ENCODE measurements around the gene GSKIP.
"Not testable (repeated sequence)": the region's sequence is repeated elsewhere in the genome, so short reads cannot be mapped to it uniquely, and the experiment has no call there.

GSKIP gene

GRCh38 chr14:96362965-96363750, at the start of gene GSKIP, which contains the start of gene ATG2B:
Gene GSKIP, plus strand, starts transcription at chr14:96363526. Its CDS starts 18,722 bp downstream, at chr14:96382248.
Gene ATG2B, minus strand, starts transcription at chr14:96363341. Its CDS starts 365 bp downstream, at chr14:96362976.
- DNase-seq (ENCODE audit: low spot score): peak; percentile 93

GRCh38 chr14:96316087-96316486, 47.2 kb upstream of the GSKIP start:
- DNase-seq (ENCODE audit: low spot score): no peak

- DNase-seq (ENCODE audit: low spot score): no peak
Measured at GRCh38 chr14:96318836-96319235, 44.5 kb upstream of the GSKIP start.

GRCh38 chr14:96320605-96321004, 42.7 kb upstream of the GSKIP start:
- no peak for DNase-seq (ENCODE audit: low spot score)

GRCh38 chr14:96324219-96324618, 39.1 kb upstream of the GSKIP start:
- no peak for DNase-seq (ENCODE audit: low spot score)

- no peak for DNase-seq (ENCODE audit: low spot score)
Measured at GRCh38 chr14:96338551-96338950, 24.8 kb upstream of the GSKIP start.

GRCh38 chr14:96341323-96341722, 22.0 kb upstream of the GSKIP start:
- no peak for DNase-seq (ENCODE audit: low spot score)

- no peak for DNase-seq (ENCODE audit: low spot score)
Measured at GRCh38 chr14:96345669-96346068, 17.7 kb upstream of the GSKIP start.

- DNase-seq (ENCODE audit: low spot score): not testable (repeated sequence)
Measured at GRCh38 chr14:96347957-96348356, 15.4 kb upstream of the GSKIP start.

- DNase-seq (ENCODE audit: low spot score): peak; percentile 35
Measured at GRCh38 chr14:96349286-96350075, 13.8 kb upstream of the GSKIP start.

- DNase-seq (ENCODE audit: low spot score): peak; percentile 10
Measured at GRCh38 chr14:96351986-96352385, 11.3 kb upstream of the GSKIP start.

GRCh38 chr14:96352708-96353107, 10.6 kb upstream of the GSKIP start:
- peak; percentile 3 for DNase-seq (ENCODE audit: low spot score)

- no peak for DNase-seq (ENCODE audit: low spot score)
Measured at GRCh38 chr14:96354246-96354645, 9.1 kb upstream of the GSKIP start.

- no peak for DNase-seq (ENCODE audit: low spot score)
Measured at GRCh38 chr14:96357216-96357615, 6.1 kb upstream of the GSKIP start.

GRCh38 chr14:96359959-96360358, 3.4 kb upstream of the GSKIP start:
- no peak for DNase-seq (ENCODE audit: low spot score)

- DNase-seq (ENCODE audit: low spot score): peak; percentile 62
Measured at GRCh38 chr14:96362071-96362964, 1.0 kb upstream of the GSKIP start.

GRCh38 chr14:96363751-96364336, 518 bp downstream of the GSKIP start:
- peak; percentile 75 for DNase-seq (ENCODE audit: low spot score)

- no peak for DNase-seq (ENCODE audit: low spot score)
Measured at GRCh38 chr14:96364962-96365361, 1.6 kb downstream of the GSKIP start.

GRCh38 chr14:96368534-96368933, 5.2 kb downstream of the GSKIP start:
- DNase-seq (ENCODE audit: low spot score): no peak

GRCh38 chr14:96370528-96370927, 7.2 kb downstream of the GSKIP start:
- no peak for DNase-seq (ENCODE audit: low spot score)

- DNase-seq (ENCODE audit: low spot score): no peak
Measured at GRCh38 chr14:96373538-96373937, 10.2 kb downstream of the GSKIP start.

GRCh38 chr14:96376093-96376492, 12.8 kb downstream of the GSKIP start:
- DNase-seq (ENCODE audit: low spot score): no peak

Measured in kidney tubule cell (primary cell).